Measurements from ENCODE around the gene SPATS2.

DNA sequence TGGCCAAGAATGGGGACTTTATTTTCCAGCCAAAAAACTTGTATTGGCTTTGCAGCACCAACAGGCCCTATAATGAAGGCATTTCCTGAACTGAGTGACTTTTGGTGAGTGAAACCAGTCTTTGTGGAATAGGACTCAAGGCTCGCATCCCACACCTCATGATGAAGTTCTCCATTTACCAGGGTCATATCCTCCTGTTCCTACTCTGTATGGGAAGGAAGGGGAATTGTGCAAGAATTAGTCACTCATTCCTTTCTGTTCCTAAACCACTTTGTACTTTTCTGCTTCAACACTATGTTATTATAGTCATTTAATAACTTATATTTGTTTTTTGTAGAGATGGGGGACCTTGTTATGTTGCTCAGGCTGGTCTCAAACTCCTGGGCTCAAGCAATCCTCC is 2.3 kb upstream of the SPATS2 start:
- TF ChIP-seq CTCF (IDR thresholded peaks at IDR 0.05) (no peak), POLR2A (IDR thresholded peaks at IDR 0.05) (no peak)

Data from lower leg skin (tissue), 3 donors.